ENCODE results near the gene RAPGEF6.

The RAPGEF6 gene

DNA sequence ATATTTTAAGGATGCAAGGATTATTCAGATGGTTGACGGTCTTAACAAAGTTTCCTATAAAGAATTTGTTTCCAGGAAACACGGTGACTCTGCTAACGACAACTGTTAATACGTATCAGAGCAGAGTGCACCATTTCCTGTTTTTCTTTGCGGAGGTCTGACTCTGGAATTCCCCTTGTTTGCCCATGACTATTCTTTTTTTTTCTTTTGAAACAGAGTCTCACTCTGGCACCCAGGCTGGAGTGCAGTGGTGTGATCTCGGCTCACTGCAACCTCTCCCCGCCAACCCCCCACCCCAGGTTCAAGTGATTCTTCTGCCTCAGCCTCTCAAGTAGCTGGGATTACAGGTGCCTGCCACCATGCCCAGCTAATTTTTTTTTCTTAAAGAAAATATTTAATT lies 255.3 kb downstream of the RAPGEF6 start:
- TF ChIP-seq, protein P1, sequence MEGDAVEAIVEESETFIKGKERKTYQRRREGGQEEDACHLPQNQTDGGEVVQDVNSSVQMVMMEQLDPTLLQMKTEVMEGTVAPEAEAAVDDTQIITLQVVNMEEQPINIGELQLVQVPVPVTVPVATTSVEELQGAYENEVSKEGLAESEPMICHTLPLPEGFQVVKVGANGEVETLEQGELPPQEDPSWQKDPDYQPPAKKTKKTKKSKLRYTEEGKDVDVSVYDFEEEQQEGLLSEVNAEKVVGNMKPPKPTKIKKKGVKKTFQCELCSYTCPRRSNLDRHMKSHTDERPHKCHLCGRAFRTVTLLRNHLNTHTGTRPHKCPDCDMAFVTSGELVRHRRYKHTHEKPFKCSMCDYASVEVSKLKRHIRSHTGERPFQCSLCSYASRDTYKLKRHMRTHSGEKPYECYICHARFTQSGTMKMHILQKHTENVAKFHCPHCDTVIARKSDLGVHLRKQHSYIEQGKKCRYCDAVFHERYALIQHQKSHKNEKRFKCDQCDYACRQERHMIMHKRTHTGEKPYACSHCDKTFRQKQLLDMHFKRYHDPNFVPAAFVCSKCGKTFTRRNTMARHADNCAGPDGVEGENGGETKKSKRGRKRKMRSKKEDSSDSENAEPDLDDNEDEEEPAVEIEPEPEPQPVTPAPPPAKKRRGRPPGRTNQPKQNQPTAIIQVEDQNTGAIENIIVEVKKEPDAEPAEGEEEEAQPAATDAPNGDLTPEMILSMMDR (IDR thresholded peaks at IDR 0.05; ENCODE audit: low read depth, low read length), result no peak
- no peak overlapping the region for H3K4me3 ChIP-seq (ENCODE audit: low read depth, low read length)

DNA sequence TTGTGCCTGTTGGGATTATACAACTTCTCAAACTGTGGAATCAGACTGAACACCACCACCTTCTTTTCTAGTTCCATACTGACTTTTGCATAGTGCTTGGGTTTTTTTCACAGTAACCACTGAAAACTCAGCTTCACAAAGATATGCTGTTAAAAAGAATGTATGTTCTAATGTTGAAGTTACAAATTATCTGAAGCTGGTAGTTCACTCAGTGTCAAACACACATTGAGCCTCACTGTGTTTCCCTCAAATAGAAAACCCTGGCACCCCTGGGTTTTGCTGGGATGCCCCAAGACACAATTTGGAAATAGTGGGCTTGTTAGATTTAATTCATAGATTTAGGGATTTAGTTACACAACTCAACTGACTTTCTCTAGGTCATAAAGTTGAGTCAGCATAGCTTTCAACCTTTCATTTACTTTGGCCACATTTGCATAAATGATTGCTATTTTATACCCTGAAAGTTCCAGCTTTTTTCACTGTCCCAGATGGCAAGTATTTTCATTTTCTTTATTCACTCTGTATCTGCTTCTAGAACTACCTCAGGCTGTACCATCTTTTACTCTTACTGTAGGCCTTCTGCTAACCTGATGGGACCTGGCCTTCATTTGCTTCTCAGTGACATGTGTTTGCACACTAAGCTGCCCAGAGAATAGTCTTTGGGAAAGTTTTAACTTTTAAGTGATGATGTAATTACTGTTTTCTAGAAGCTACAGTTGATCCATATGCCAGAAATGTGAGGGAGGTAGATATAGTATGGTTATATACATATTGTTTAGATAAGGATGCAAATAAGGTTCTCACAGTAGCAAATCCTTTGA lies 256.1 kb downstream of the RAPGEF6 start:
- TF ChIP-seq, protein P1 (IDR thresholded peaks at IDR 0.05; ENCODE audit: low read depth, low read length), result no peak
- no peak overlapping the region for H3K4me3 ChIP-seq (ENCODE audit: low read depth, low read length)

DNA sequence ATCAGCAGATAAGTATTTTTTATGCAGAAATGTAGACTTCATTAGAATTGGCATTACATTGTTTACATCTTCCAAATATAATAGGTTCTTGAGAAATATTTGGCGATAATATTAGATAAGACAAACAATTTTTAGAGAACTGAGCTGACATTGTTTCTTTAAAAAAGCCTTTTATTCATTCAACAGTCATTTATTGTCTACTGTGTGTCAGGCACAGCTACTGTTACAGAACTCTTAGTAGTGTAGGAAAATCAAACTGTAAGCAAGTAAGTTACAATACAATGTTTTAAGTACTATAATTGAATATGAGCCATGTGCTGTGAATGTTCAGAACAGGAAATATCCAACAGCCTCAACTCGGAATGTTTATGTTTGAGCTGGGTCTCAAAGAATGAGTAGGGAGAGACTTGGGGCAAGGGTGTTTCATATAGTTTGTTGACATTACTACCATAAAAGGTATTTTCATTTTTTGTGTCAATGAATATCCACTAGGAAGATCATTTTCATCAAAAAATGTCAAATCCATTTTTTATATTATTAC lies 257.2 kb downstream of the RAPGEF6 start:
- TF ChIP-seq, protein P1 (IDR thresholded peaks at IDR 0.05; ENCODE audit: low read depth, low read length), result no peak
- no peak overlapping the region for H3K4me3 ChIP-seq (ENCODE audit: low read depth, low read length)

DNA sequence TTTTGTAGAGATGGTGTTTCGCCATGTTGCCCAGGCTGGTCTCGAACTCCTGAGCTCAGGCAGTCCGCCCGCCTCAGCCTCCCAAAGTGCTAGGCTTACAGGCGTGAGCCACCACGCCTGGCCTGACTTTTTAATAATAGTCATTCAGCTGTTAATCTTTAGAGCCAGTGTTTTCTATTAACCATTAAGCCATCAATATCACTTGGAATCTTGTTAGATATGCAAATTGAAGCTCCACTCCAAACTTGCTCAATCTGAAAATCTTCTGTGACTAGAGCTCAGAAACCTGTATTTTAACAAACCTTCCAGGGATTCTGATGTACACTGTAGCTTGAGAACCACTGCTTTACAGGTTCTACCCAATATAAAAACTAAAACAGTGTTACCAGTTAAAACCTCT lies 257.7 kb downstream of the RAPGEF6 start:
- TF ChIP-seq, protein P1 (IDR thresholded peaks at IDR 0.05; ENCODE audit: low read depth, low read length), result no peak
- H3K4me3 ChIP-seq (ENCODE audit: low read depth, low read length), result no peak overlapping the region

DNA sequence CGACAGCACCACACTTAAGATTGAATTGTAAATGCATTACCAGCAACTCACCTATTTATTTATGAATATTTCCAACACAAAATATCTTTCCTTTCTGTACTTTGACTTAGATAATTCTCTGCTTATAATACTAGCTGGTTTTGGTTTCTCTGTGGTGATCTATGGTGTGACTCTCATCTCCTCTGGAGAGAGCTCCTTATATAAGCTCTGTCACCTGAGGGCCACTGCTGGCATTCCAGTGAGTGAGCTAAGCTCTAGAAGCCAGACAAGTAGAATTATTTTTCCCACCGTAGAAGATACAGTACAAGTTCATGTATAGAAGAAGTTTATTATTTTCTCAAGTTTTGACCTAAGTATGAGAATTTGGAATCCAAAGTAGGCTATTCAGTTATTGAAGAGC lies 259.7 kb downstream of the RAPGEF6 start:
- TF ChIP-seq, protein P1 (IDR thresholded peaks at IDR 0.05; ENCODE audit: low read depth, low read length), result no peak
- no peak overlapping the region for H3K4me3 ChIP-seq (ENCODE audit: low read depth, low read length)

All from WI38 (cell line).